GM23338 (cell line): Measurements from ENCODE around the gene SCLY. TPM values are rescaled to one million over a fixed set of nuclear protein-coding genes. Genes with fewer than 3 reads are reported as not detected.

Experiments used
- ATAC-seq: fragments of 200-7000 bp; cut with Tn5 transposase; 3 replicates; pipeline ENCODE4 v1.9.1; 2020
- DNase-seq: peaks from one replicate; pipeline ENCODE4 v3.0.0-alpha.2; 2015; ENCODE audit warnings: low spot score
- H2AFZ ChIP-seq: fragments of 200-600 bp; sonication (generic); 2 replicates; pipeline ENCODE4 v1.8.0; 2016; ENCODE audit warnings: antibody characterized with exemption, mild to moderate bottlenecking, moderate library complexity
- H3F3A ChIP-seq: fragments of 200-600 bp; sonication (generic); replicated peaks from 2 replicates; pipeline ENCODE4 v1.8.0; 2017; ENCODE audit warnings: antibody characterized with exemption, mixed run types, low read depth
- H3K27ac ChIP-seq: fragments of 200-600 bp; sonication (generic); 2 replicates; pipeline ENCODE4 v1.6.1; 2016; ENCODE audit warnings: low read depth
- H3K27me3 ChIP-seq: fragments of 200-600 bp; sonication (generic); 2 replicates; pipeline ENCODE4 v1.8.0; 2016; ENCODE audit warnings: mild to moderate bottlenecking, mixed run types, moderate library complexity; ENCODE audit not compliant: insufficient read depth
- H3K36me3 ChIP-seq: fragments of 200-600 bp; sonication (generic); 2 replicates; pipeline ENCODE4 v1.8.0; 2016; ENCODE audit warnings: mild to moderate bottlenecking; ENCODE audit not compliant: insufficient read depth
- H3K4me1 ChIP-seq: fragments of 200-600 bp; sonication (generic); 2 replicates; pipeline ENCODE4 v1.8.0; 2016; ENCODE audit warnings: mild to moderate bottlenecking, moderate library complexity; ENCODE audit not compliant: insufficient read depth
- H3K4me2 ChIP-seq: fragments of 200-600 bp; sonication (generic); 2 replicates; pipeline ENCODE4 v1.7.1; 2017; ENCODE audit warnings: mixed run types
- H3K4me3 ChIP-seq: fragments of 200-600 bp; sonication (generic); 2 replicates; pipeline ENCODE4 v1.6.1; 2016; ENCODE audit warnings: mixed run types
- H3K79me2 ChIP-seq: fragments of 200-600 bp; sonication (generic); replicated peaks from 2 replicates; pipeline ENCODE4 v1.8.0; 2017; ENCODE audit warnings: mild to moderate bottlenecking; ENCODE audit not compliant: insufficient read depth
- H3K9me2 ChIP-seq: fragments of 200-600 bp; sonication (generic); 2 replicates; pipeline ENCODE4 v1.8.0; 2017; ENCODE audit not compliant: insufficient read depth
- H4K20me1 ChIP-seq: fragments of 200-600 bp; sonication (generic); replicated peaks from 2 replicates; pipeline ENCODE4 v1.8.0; 2017; ENCODE audit warnings: mild to moderate bottlenecking; ENCODE audit not compliant: insufficient read depth
- H3K27ac Mint-ChIP-seq: 2 replicates; pipeline ENCODE4 v1.8.0; 2020; ENCODE audit warnings: inconsistent platforms, mild to moderate bottlenecking, moderate library complexity, mixed read lengths
- H3K27me3 Mint-ChIP-seq: 3 replicates; pipeline ENCODE4 v1.8.0; 2022; ENCODE audit warnings: low read depth, mild to moderate bottlenecking, moderate library complexity, mixed read lengths, inconsistent platforms; ENCODE audit not compliant: insufficient read depth, poor library complexity
- H3K36me3 Mint-ChIP-seq: 3 replicates; pipeline ENCODE4 v1.8.0; 2021; ENCODE audit warnings: low read depth, mild to moderate bottlenecking, inconsistent platforms, moderate library complexity, mixed read lengths
- H3K4me1 Mint-ChIP-seq: 3 replicates; pipeline ENCODE4 v1.8.0; 2020; ENCODE audit warnings: mild to moderate bottlenecking, inconsistent platforms, mixed read lengths
- H3K4me3 Mint-ChIP-seq: 3 replicates; pipeline ENCODE4 v1.8.0; 2021; ENCODE audit warnings: moderate library complexity, mild to moderate bottlenecking, inconsistent platforms, mixed read lengths
- H3K9me3 Mint-ChIP-seq: 3 replicates; pipeline ENCODE4 v1.8.0; 2020; ENCODE audit warnings: moderate library complexity, mild to moderate bottlenecking, inconsistent platforms, mixed read lengths
- CREB1 ChIP-seq: fragments of 250-450 bp; sonication (Bioruptor Pico); IDR thresholded peaks from 2 replicates; pipeline ENCODE4 v1.5.0; 2020; ENCODE audit warnings: low read depth, mild to moderate bottlenecking, moderate library complexity
- CTCF ChIP-seq, 2 experiments: fragments of 200-600 bp in 1 of 2; sonication (generic) in 1 of 2; conservative IDR thresholded peaks; 2 replicates each; pipeline versions ENCODE4 v1.5.1 to v1.6.1; 2016 to 2017; ENCODE audit warnings: antibody characterized with exemption in 2 of 2, low read depth in 2 of 2, mild to moderate bottlenecking in 2 of 2, moderate library complexity in 1 of 2
- EZH2 ChIP-seq: fragments of 200-600 bp; sonication (generic); IDR thresholded peaks from one replicate; pipeline ENCODE4 v1.8.0; 2017; ENCODE audit warnings: antibody characterized with exemption, mild to moderate bottlenecking, low read depth; ENCODE audit not compliant: unreplicated experiment
- EZH2phosphoT487 ChIP-seq: fragments of 200-600 bp; sonication (generic); IDR thresholded peaks from one replicate; pipeline ENCODE4 v1.8.1; 2018; ENCODE audit warnings: antibody characterized with exemption; ENCODE audit not compliant: unreplicated experiment
- NANOG ChIP-seq: IDR thresholded peaks from 2 replicates; pipeline ENCODE4 v1.6.1; 2016; ENCODE audit warnings: antibody characterized with exemption, borderline replicate concordance
- POLR2AphosphoS5 ChIP-seq: IDR thresholded peaks from 2 replicates; pipeline ENCODE4 v1.6.1; 2016; ENCODE audit warnings: antibody characterized with exemption, low read depth
- REST ChIP-seq: IDR thresholded peaks from one replicate; pipeline ENCODE4 v1.6.1; 2018; ENCODE audit warnings: antibody characterized with exemption; ENCODE audit not compliant: unreplicated experiment
- STAT1 ChIP-seq: IDR thresholded peaks from one replicate; pipeline ENCODE4 v1.6.1; 2016; ENCODE audit warnings: antibody characterized with exemption; ENCODE audit not compliant: unreplicated experiment
- ZNF114 ChIP-seq: fragments of 250-450 bp; sonication (Bioruptor Pico); IDR thresholded peaks from 2 replicates; pipeline ENCODE4 v1.5.0; 2020; ENCODE audit warnings: mild to moderate bottlenecking, moderate library complexity
- polyA plus RNA-seq: library from polyadenylated mRNA; unstranded; fragments of >200 nt; fragmentation: Nextera tagmentation; extraction: Ambion mirVana; gene quantifications from 2 replicates; pipeline ENCODE4 v1.2.1, GENCODE V29; 2016
- total RNA-seq: library from RNA; depleted of rRNA; stranded (reverse); fragments of >200 nt; shearing (Covaris generic); gene quantifications from 2 replicates; pipeline ENCODE4 v1.2.3, GENCODE V29; 2014
- TF ChIP-seq, protein P1 (sequence below): fragments of 250-450 bp; sonication (Bioruptor Pico); IDR thresholded peaks from 2 replicates; pipeline ENCODE4 v1.5.0; 2020; ENCODE audit warnings: mild to moderate bottlenecking, moderate library complexity

Gene SCLY
- total and polyA plus RNA-seq, 2 experiments from 2014 or later, result 57.2 to 80.3 TPM

DNA sequence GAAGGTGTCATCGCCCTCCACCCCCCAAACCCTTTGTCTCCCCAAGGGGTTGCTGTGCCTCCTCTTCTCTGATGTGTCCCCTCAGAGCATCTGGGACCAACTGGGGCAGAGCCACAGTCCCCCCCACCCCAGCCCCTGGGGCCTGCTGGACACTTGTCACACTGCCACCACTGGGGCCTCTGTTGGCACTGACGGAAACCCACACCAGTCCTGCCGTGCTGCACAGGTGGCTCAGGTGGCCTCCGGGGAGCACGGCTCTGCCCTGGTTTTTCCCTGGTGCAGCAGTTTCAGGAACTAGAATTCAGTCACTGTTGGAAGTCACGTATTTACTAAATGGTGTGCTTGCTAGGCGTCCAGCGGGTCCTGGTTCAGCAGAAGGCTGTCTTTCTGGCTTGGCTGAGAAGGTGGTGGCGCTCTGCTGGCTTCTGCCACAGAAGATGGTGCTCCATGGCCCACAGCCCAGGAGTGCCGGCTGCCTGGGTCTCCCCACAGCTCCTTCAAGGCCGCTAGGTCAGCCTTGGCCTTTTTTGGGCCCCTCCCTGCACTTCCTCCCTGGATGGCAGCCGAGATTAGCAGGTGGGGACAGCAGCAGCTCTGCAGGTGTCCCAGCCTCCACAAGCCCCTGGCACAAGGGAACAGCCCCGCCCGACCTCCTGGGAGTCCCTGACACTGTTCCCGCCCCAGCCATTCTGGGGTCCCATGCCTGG is 59.1 kb downstream of the SCLY start:
- H3K36me3 ChIP-seq, result no peaks in the 10 kb centered on the region
- no peaks in the 10 kb centered on the region for H3K9me2 ChIP-seq
- ATAC-seq (no peak; the same call in 2 of the 3 replicates), DNase-seq (no peak)
- H4K20me1 ChIP-seq, result no peaks in the 10 kb centered on the region
- H3K4me1 ChIP-seq, result no peaks in the 10 kb centered on the region
- TF ChIP-seq CREB1 (CRISPR knock-in tag) (no peak), EZH2 (no peak), CTCF (conservative IDR thresholded peaks at IDR 0.05; ENCODE audit: low read depth in 2 of 2) (no peak), NANOG (no peak), POLR2AphosphoS5 (no peak), ZNF114 (CRISPR knock-in tag) (no peak), EZH2phosphoT487 (no peak), STAT1 (no peak), REST (no peak)
- TF ChIP-seq, protein P1, sequence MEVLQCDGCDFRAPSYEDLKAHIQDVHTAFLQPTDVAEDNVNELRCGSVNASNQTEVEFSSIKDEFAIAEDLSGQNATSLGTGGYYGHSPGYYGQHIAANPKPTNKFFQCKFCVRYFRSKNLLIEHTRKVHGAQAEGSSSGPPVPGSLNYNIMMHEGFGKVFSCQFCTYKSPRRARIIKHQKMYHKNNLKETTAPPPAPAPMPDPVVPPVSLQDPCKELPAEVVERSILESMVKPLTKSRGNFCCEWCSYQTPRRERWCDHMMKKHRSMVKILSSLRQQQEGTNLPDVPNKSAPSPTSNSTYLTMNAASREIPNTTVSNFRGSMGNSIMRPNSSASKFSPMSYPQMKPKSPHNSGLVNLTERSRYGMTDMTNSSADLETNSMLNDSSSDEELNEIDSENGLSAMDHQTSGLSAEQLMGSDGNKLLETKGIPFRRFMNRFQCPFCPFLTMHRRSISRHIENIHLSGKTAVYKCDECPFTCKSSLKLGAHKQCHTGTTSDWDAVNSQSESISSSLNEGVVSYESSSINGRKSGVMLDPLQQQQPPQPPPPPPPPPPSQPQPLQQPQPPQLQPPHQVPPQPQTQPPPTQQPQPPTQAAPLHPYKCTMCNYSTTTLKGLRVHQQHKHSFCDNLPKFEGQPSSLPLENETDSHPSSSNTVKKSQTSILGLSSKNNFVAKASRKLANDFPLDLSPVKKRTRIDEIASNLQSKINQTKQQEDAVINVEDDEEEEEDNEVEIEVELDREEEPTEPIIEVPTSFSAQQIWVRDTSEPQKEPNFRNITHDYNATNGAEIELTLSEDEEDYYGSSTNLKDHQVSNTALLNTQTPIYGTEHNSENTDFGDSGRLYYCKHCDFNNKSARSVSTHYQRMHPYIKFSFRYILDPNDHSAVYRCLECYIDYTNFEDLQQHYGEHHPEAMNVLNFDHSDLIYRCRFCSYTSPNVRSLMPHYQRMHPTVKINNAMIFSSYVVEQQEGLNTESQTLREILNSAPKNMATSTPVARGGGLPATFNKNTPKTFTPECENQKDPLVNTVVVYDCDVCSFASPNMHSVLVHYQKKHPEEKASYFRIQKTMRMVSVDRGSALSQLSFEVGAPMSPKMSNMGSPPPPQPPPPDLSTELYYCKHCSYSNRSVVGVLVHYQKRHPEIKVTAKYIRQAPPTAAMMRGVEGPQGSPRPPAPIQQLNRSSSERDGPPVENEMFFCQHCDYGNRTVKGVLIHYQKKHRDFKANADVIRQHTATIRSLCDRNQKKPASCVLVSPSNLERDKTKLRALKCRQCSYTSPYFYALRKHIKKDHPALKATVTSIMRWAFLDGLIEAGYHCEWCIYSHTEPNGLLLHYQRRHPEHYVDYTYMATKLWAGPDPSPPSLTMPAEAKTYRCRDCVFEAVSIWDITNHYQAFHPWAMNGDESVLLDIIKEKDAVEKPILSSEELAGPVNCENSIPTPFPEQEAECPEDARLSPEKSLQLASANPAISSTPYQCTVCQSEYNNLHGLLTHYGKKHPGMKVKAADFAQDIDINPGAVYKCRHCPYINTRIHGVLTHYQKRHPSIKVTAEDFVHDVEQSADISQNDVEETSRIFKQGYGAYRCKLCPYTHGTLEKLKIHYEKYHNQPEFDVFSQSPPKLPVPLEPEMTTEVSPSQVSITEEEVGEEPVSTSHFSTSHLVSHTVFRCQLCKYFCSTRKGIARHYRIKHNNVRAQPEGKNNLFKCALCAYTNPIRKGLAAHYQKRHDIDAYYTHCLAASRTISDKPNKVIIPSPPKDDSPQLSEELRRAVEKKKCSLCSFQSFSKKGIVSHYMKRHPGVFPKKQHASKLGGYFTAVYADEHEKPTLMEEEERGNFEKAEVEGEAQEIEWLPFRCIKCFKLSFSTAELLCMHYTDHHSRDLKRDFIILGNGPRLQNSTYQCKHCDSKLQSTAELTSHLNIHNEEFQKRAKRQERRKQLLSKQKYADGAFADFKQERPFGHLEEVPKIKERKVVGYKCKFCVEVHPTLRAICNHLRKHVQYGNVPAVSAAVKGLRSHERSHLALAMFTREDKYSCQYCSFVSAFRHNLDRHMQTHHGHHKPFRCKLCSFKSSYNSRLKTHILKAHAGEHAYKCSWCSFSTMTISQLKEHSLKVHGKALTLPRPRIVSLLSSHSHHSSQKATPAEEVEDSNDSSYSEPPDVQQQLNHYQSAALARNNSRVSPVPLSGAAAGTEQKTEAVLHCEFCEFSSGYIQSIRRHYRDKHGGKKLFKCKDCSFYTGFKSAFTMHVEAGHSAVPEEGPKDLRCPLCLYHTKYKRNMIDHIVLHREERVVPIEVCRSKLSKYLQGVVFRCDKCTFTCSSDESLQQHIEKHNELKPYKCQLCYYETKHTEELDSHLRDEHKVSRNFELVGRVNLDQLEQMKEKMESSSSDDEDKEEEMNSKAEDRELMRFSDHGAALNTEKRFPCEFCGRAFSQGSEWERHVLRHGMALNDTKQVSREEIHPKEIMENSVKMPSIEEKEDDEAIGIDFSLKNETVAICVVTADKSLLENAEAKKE (CRISPR knock-in tag), result no peak
- peak overlapping the region; percentile 66; the same call in 1 of the 2 replicates for H2AFZ ChIP-seq
- Mint-ChIP-seq H3K27ac (no peak overlapping the region), H3K9me3 (0 out of 3 replicates have a peak, but pooled peaks cover 4% of the 10 kb centered on the region), H3K27me3 (peaks cover 12% of the 10 kb centered on the region), H3K4me3 (no peak overlapping the region), H3K36me3 (no peaks in the 10 kb centered on the region), H3K4me1 (no peaks in the 10 kb centered on the region)
- H3K79me2 ChIP-seq, result no peaks in the 10 kb centered on the region
- no peaks in the 10 kb centered on the region for H3K27me3 ChIP-seq
- H3F3A ChIP-seq, result no peaks in the 10 kb centered on the region
- 0 out of 2 replicates have a peak overlapping the region, but pooled peaks have one; percentile 14 for H3K4me2 ChIP-seq
- no peak overlapping the region for H3K27ac ChIP-seq
- no peak overlapping the region for H3K4me3 ChIP-seq
